ENCODE measurements around the gene TCEAL7.
A peak's percentile ranks its signal among the peaks of the same experiment; 100 is the strongest.

The TCEAL7 gene

DNA sequence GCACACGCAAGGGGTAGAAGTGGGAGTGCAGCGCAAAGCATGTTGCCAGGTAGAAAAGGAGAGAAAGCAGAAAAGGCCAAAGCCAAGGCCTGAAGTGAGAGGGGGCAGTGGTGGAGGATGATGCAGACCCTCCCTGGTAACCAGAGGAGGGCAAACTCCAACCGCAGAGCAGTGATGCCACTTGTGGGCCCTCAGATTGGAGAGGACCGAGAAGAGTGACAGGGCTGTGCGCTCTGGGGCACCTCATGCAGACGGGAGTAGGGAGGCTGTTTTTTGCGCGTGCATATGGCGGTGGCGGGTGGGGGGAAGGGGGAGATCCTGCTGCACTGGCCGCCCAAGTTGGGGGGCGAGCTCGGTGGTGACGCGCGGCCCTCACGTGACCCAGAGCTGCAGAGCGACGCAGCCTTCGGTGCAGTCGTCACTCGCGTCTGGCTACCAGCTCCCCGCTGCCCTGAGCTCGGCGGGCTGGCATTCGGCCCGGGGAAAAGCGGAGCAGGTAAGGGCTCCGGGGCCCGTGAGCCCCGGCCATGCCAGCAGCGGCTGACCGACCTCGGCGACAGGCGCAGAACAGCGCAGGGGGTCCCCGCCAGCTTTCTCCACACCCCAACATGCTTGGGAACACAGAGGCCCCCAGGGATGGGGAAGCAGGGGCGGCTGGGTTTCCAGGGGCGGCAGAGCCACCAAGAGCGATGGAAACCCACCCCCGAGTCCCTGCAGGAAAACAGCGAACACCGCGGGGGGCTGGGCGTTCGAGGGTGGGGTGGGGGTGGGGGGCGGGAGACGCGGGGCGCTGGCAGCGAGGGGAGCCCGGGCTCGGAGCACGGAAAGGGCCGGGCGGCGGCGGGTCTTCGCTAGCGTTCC lies 46.3 kb downstream of the TCEAL7 start, which contains the start of gene BEX3:
Gene BEX3, plus strand, starts transcription at position 421 of the 861 bp plus-strand sequence. CDS start 984 bp downstream, outside the sequence.
- H3K9ac ChIP-seq (ENCODE audit: low read depth, low read length) = peak within 1 kb of the TSS; percentile 70
- peak within 1 kb of the TSS; percentile 96 for H2AFZ ChIP-seq (ENCODE audit: low read depth, low read length)
- peak; percentile 84 for ATAC-seq (ENCODE audit: insufficient read depth, low read depth)
- H3K79me2 ChIP-seq (ENCODE audit: insufficient read depth, low read length) = peaks cover 11% of the 10 kb centered on the region; the same call in 1 of the 2 replicates
- peaks cover 13% of the 10 kb centered on the region for H3K4me1 ChIP-seq (ENCODE audit: insufficient read depth, low read length)
- H3K4me3 ChIP-seq (ENCODE audit: low read depth in 1 of 2, low read length in 2 of 2) = peak within 1 kb of the TSS; percentile 24 to 69; a peak in 3 of 4 replicates
- H3K27me3 ChIP-seq (ENCODE audit: insufficient read depth, low read length, poor library complexity) = no peaks in the 10 kb centered on the region
- peaks cover 12% of the 10 kb centered on the region for H3K36me3 ChIP-seq (ENCODE audit: insufficient read depth, low read length)
- H3K4me2 ChIP-seq (ENCODE audit: insufficient read depth, low read length) = peak within 1 kb of the TSS; percentile 75
- DNase-seq = peak; percentile 69
- H3K27ac ChIP-seq (ENCODE audit: low read length) = peak within 1 kb of the TSS; percentile 72
- H3K9me3 ChIP-seq (ENCODE audit: insufficient read depth, low read length, severe bottlenecking) = no peaks in the 10 kb centered on the region
- TF ChIP-seq, protein P1, sequence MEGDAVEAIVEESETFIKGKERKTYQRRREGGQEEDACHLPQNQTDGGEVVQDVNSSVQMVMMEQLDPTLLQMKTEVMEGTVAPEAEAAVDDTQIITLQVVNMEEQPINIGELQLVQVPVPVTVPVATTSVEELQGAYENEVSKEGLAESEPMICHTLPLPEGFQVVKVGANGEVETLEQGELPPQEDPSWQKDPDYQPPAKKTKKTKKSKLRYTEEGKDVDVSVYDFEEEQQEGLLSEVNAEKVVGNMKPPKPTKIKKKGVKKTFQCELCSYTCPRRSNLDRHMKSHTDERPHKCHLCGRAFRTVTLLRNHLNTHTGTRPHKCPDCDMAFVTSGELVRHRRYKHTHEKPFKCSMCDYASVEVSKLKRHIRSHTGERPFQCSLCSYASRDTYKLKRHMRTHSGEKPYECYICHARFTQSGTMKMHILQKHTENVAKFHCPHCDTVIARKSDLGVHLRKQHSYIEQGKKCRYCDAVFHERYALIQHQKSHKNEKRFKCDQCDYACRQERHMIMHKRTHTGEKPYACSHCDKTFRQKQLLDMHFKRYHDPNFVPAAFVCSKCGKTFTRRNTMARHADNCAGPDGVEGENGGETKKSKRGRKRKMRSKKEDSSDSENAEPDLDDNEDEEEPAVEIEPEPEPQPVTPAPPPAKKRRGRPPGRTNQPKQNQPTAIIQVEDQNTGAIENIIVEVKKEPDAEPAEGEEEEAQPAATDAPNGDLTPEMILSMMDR (IDR thresholded peaks at IDR 0.05; ENCODE audit: borderline replicate concordance, extremely low read depth, low read length, poor library complexity, severe bottlenecking) = no peak
- TF ChIP-seq EZH2 (IDR thresholded peaks at IDR 0.05; ENCODE audit: borderline replicate concordance, low read depth, low read length, severe bottlenecking) = no peak
- no peaks in the 10 kb centered on the region for H4K20me1 ChIP-seq (ENCODE audit: insufficient read depth, low read length)

DNA sequence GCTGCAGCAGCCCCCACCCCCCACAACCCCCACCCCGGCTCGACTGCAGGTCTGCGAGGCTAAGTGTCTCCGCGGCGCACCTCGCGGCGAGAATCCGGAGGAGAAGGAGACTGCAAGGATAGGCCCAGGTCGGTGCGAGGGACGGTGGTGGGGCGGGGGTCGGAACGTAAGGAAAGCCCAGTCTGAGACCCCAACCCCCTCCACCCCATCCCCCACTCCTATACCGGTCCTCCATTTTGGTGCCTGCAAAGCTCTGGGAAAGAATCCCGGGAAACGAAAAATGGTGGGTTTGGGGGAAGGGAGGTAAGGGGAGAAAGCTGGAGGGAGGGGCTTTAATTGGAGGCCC lies 46.9 kb downstream of the TCEAL7 start:
- H3K4me1 ChIP-seq (ENCODE audit: insufficient read depth, low read length) = peaks cover 13% of the 10 kb centered on the region
- peak; percentile 57 for ATAC-seq (ENCODE audit: insufficient read depth, low read depth)
- H3K36me3 ChIP-seq (ENCODE audit: insufficient read depth, low read length) = peaks cover 12% of the 10 kb centered on the region
- peak overlapping the region; percentile 75 for H3K4me2 ChIP-seq (ENCODE audit: insufficient read depth, low read length)
- peak; percentile 21 for DNase-seq
- H3K27ac ChIP-seq (ENCODE audit: low read length) = peak overlapping the region; percentile 50; the same call in 1 of the 2 replicates
- H3K79me2 ChIP-seq (ENCODE audit: insufficient read depth, low read length) = peaks cover 11% of the 10 kb centered on the region; the same call in 1 of the 2 replicates
- no peak for TF ChIP-seq EZH2 (IDR thresholded peaks at IDR 0.05; ENCODE audit: borderline replicate concordance, low read depth, low read length, severe bottlenecking)
- TF ChIP-seq, protein P1 (IDR thresholded peaks at IDR 0.05; ENCODE audit: borderline replicate concordance, extremely low read depth, low read length, poor library complexity, severe bottlenecking) = no peak
- H2AFZ ChIP-seq (ENCODE audit: low read depth, low read length) = peak overlapping the region; percentile 62
- H3K4me3 ChIP-seq (ENCODE audit: low read depth in 1 of 2, low read length in 2 of 2) = peak overlapping the region; percentile 23 to 69; a peak in 3 of 4 replicates
- no peaks in the 10 kb centered on the region for H4K20me1 ChIP-seq (ENCODE audit: insufficient read depth, low read length)
- H3K9ac ChIP-seq (ENCODE audit: low read depth, low read length) = peak overlapping the region; percentile 70
- H3K9me3 ChIP-seq (ENCODE audit: insufficient read depth, low read length, severe bottlenecking) = no peaks in the 10 kb centered on the region
- no peaks in the 10 kb centered on the region for H3K27me3 ChIP-seq (ENCODE audit: insufficient read depth, low read length, poor library complexity)

DNA sequence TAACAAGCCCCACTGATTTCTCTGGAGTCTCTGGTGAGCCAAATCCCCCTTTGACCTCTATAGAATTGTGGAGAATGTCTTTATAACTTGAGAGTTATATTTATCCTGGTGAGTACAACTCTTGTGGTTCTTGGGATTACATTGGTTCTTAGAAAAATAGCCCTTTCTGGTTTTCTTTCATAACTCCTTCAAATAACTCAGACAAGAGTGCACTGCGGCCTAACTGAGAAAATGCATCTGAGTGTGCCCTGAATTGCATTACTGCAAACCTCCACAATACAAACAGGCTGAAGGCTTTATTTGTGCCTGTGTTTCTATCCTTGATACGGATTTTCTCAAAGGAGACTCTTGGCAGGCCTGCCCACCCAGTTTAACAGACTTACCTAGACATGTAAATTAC lies 49.0 kb downstream of the TCEAL7 start:
- H3K27ac ChIP-seq (ENCODE audit: low read length) = no peak overlapping the region
- no peaks in the 10 kb centered on the region for H3K27me3 ChIP-seq (ENCODE audit: insufficient read depth, low read length, poor library complexity)
- ATAC-seq (ENCODE audit: insufficient read depth, low read depth) (no peak), DNase-seq (no peak)
- no peak overlapping the region for H3K4me3 ChIP-seq (ENCODE audit: low read depth in 1 of 2, low read length in 2 of 2)
- H2AFZ ChIP-seq (ENCODE audit: low read depth, low read length) = no peak overlapping the region
- no peaks in the 10 kb centered on the region for H4K20me1 ChIP-seq (ENCODE audit: insufficient read depth, low read length)
- H3K9ac ChIP-seq (ENCODE audit: low read depth, low read length) = no peak overlapping the region
- H3K9me3 ChIP-seq (ENCODE audit: insufficient read depth, low read length, severe bottlenecking) = no peaks in the 10 kb centered on the region
- H3K36me3 ChIP-seq (ENCODE audit: insufficient read depth, low read length) = peaks cover 12% of the 10 kb centered on the region
- H3K4me1 ChIP-seq (ENCODE audit: insufficient read depth, low read length) = peaks cover 13% of the 10 kb centered on the region
- H3K4me2 ChIP-seq (ENCODE audit: insufficient read depth, low read length) = no peak overlapping the region
- TF ChIP-seq EZH2 (IDR thresholded peaks at IDR 0.05; ENCODE audit: borderline replicate concordance, low read depth, low read length, severe bottlenecking) = no peak
- TF ChIP-seq, protein P1 (IDR thresholded peaks at IDR 0.05; ENCODE audit: borderline replicate concordance, extremely low read depth, low read length, poor library complexity, severe bottlenecking) = no peak
- H3K79me2 ChIP-seq (ENCODE audit: insufficient read depth, low read length) = peaks cover 11% of the 10 kb centered on the region; the same call in 1 of the 2 replicates
